ENCODE data around the gene OLA1.

OLA1 gene

GRCh38 chr2:174108579-174108978 lies 139.8 kb downstream of the OLA1 start:
- DNase-seq, result no peak

GRCh38 chr2:174106736-174107135 lies 141.6 kb downstream of the OLA1 start:
- DNase-seq, result no peak

- no peak for DNase-seq
These were observed 153.8 kb downstream of the OLA1 start for GRCh38 chr2:174094542-174094941.

GRCh38 chr2:174090476-174090875 lies 157.9 kb downstream of the OLA1 start:
- no peak for DNase-seq

- no peak for DNase-seq
These were observed 159.4 kb downstream of the OLA1 start for GRCh38 chr2:174088706-174089460.

GRCh38 chr2:174086708-174087107 lies 161.6 kb downstream of the OLA1 start:
- DNase-seq, result no peak

GRCh38 chr2:174085781-174086180 lies 162.6 kb downstream of the OLA1 start:
- no peak for DNase-seq

- no peak for DNase-seq
These were observed 164.4 kb downstream of the OLA1 start for GRCh38 chr2:174083843-174084458.

- no peak for DNase-seq
These were observed 167.6 kb downstream of the OLA1 start for GRCh38 chr2:174080672-174081121.

GRCh38 chr2:174078275-174078674 lies 170.1 kb downstream of the OLA1 start:
- no peak for DNase-seq

- DNase-seq, result no peak
These were observed 171.4 kb downstream of the OLA1 start for GRCh38 chr2:174076975-174077374.

GRCh38 chr2:174076040-174076439 lies 172.3 kb downstream of the OLA1 start:
- no peak for DNase-seq

GRCh38 chr2:174074831-174075230 lies 173.5 kb downstream of the OLA1 start:
- no peak for DNase-seq

- no peak for DNase-seq
These were observed 175.5 kb downstream of the OLA1 start for GRCh38 chr2:174072857-174073256.

- no peak for DNase-seq
These were observed 176.3 kb downstream of the OLA1 start for GRCh38 chr2:174072069-174072468.

- no peak for DNase-seq
These were observed 177.0 kb downstream of the OLA1 start for GRCh38 chr2:174071321-174071720.

- no peak for DNase-seq
These were observed 178.1 kb downstream of the OLA1 start for GRCh38 chr2:174070281-174070680.

- DNase-seq, result no peak
These were observed 180.5 kb downstream of the OLA1 start for GRCh38 chr2:174067815-174068214.

GRCh38 chr2:174066871-174067270 lies 181.5 kb downstream of the OLA1 start:
- DNase-seq, result no peak

GRCh38 chr2:174063492-174064092 lies 184.7 kb downstream of the OLA1 start:
- DNase-seq, result no peak

GRCh38 chr2:174062934-174063333 lies 185.4 kb downstream of the OLA1 start:
- DNase-seq, result no peak

GRCh38 chr2:174059884-174060244 lies 188.5 kb downstream of the OLA1 start:
- no peak for DNase-seq

GRCh38 chr2:174059178-174059883 lies 189.0 kb downstream of the OLA1 start:
- no peak for DNase-seq

GRCh38 chr2:174058456-174058855 lies 189.9 kb downstream of the OLA1 start:
- DNase-seq, result no peak
